Transverse colon (tissue), 4 donors: ENCODE results near the gene JUND.

ENCODE experiments used
- POLR2AphosphoS5 ChIP-seq, 3 donors: sonication (generic); formaldehyde crosslinking; IDR thresholded peaks; one replicate each; pipeline ENCODE4 v1.6.1; 2016; ENCODE audit warnings: antibody characterized with exemption in 3 of 3
- TF ChIP-seq, protein P1 (sequence below), 5 experiments: fragments of 200-600 bp in 3 of 5; fragments of 450-650 bp in 2 of 5; sonication (generic) in 3 of 5; IDR thresholded peaks; 1 replicate in 2 of 5; 2 replicates in 3 of 5; pipeline ENCODE4 v1.5.1; 2016 to 2017; ENCODE audit warnings: antibody characterized with exemption in 5 of 5, inconsistent platforms in 3 of 5, mild to moderate bottlenecking in 2 of 5, moderate library complexity in 1 of 5

DNA sequence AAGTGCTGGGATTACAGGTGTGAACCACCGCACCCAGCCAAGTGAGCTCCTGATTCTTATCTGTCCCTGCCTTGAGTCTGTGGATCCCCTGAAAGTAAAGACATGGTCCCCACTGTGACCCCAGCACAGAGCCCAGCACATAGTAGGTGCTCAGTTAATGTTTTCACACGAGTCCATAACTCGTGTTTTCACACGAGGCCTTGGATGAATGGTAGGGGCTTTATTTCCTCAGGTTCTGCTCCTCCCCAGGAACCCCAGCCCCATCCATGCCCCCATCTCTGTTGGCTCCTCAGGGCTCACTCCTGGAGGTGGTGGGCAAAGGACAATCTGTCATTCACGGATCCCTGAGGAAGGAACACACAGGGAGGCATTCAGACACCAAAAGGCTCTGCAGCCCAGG, 31.6 kb downstream of the JUND start:
- TF ChIP-seq, protein P1, sequence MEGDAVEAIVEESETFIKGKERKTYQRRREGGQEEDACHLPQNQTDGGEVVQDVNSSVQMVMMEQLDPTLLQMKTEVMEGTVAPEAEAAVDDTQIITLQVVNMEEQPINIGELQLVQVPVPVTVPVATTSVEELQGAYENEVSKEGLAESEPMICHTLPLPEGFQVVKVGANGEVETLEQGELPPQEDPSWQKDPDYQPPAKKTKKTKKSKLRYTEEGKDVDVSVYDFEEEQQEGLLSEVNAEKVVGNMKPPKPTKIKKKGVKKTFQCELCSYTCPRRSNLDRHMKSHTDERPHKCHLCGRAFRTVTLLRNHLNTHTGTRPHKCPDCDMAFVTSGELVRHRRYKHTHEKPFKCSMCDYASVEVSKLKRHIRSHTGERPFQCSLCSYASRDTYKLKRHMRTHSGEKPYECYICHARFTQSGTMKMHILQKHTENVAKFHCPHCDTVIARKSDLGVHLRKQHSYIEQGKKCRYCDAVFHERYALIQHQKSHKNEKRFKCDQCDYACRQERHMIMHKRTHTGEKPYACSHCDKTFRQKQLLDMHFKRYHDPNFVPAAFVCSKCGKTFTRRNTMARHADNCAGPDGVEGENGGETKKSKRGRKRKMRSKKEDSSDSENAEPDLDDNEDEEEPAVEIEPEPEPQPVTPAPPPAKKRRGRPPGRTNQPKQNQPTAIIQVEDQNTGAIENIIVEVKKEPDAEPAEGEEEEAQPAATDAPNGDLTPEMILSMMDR (IDR thresholded peaks at IDR 0.05): no peak
- no peak for TF ChIP-seq POLR2AphosphoS5 (IDR thresholded peaks at IDR 0.05)
